ENCODE data around the gene RENBP.

DNA sequence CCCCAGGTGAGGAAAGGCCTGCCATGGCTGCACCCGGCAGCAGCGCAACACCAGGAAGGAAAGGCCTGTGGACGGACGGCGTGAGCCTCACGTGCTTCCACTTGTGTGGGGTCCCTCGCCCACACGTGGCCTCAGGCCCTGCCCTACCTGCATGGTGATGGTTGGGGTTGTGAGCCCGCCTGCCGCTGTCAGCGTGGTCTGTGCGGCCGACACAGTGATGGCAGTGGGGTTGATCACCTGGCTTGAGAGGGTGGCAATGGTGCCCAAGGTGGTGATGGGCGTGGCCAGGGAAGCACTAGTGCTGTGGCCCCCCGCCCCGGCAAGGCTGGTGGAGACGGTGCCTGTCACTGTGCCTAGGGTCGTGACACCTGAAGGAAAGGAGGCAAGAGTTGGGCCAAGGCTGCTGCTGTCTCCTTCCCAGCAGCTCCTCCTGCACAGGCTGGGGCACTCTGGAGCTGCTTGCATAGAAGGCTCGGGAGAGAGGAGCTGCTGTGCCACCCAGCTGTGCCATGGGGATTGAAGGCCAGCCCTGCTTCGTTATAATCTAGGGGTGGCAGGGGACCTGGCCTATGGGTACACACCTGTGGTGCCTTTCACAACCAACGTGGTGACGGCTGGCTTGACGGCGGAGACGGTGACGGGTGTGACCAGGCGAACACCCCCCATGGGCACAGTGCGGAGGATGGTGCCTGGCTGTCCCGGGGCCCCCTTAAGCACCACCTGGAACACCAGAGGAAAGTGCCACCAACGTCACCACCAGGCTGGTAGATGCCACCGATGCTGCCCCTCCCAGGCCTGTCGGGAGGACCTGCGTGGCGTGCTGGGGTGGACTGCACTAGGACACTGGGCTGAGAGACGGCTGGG lies 11.8 kb upstream of the RENBP start:
- no peak for TF ChIP-seq POLR2A (IDR thresholded peaks at IDR 0.05; ENCODE audit: low read depth, low read length)
- no peak; the same call in 1 of the 2 replicates for TF ChIP-seq POLR2AphosphoS5 (IDR thresholded peaks at IDR 0.05; ENCODE audit: low read depth, low read length)
- TF ChIP-seq PAX5 (IDR thresholded peaks at IDR 0.05; ENCODE audit: insufficient read depth, low read length, severe bottlenecking), result no peak
- TF ChIP-seq TAF1 (IDR thresholded peaks at IDR 0.05; ENCODE audit: low read depth, low read length), result no peak
